ENCODE measurements around the gene ERVW-1. TPM values are rescaled to one million over a fixed set of nuclear protein-coding genes. Genes with fewer than 3 reads are reported as not detected.

Gene ERVW-1
- polyA plus RNA-seq, 3 donors from 2014 or later, result not detected

DNA sequence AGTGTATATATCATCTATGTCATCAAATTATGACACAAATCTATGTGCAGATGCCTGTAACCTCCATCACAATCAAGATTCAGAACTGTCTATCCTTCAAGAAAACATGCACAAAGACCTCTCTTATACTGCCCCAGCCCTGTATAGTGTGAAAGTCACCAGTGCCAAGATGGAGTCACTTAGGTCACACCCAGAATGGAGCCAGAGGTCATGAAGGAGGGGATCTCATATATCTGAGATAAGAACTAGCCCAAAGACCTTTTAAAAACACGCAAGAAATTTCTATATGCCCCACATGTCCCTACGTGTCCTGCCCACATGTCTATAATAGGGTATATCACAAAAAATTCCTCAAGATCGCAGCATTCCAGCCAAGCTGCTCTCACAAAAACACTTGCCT lies 50.6 kb downstream of the ERVW-1 start:
- Mint-ChIP-seq H3K27ac (no peak overlapping the region), H3K4me3 (no peak overlapping the region)

DNA sequence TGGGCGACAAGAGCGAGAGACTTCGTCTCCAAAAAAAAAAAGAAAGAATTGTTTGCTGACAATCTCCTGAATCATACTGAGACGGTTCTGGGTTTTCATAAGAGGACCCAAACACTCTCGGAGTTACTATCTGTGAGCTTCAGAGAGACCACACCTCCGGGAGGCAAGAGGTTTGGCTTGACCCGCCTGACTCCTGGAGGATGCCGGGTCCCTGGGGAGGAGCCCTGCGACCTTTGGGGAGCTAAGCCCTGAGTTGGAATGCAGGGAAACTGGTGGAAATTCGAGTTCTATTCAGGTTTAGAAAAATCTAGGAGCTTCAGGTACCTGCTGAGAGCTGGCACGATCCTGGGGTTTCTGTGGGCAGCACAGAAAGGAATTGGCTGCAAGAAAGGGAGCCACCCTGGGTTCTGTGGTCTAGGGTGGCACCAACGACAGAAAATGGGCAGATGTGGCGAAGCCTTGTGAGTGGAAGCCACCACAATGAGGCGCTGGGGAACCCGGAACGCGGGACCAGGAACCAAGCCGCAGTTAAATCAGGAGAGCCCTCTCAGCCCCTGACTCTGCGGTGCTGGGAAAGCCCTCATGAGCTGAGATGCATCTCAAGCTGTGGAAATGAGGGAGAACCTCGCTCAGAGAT lies 52.3 kb downstream of the ERVW-1 start:
- Mint-ChIP-seq H3K27ac (no peak overlapping the region), H3K9me3 (no peaks in the 10 kb centered on the region), H3K4me3 (peak overlapping the region in 1 of 5 donors; percentile 4), H3K27me3 (ENCODE audit: low read depth in 3 of 3) (peaks cover 5 to 13% (median 12%) of the 10 kb centered on the region in 3 donors), H3K4me1 (peaks cover 6 to 12% of the 10 kb centered on the region in 2 donors), H3K36me3 (no peaks in the 10 kb centered on the region)
- no peak for DNase-seq

More for the DNA sequence above, 50.6 kb downstream of the ERVW-1 start:
- DNase-seq, result no peak
- peaks cover 5 to 15% (median 7%) of the 10 kb centered on the region in 3 donors for H3K27me3 Mint-ChIP-seq (ENCODE audit: low read depth in 3 of 3)
- no peaks in the 10 kb centered on the region for H3K9me3 Mint-ChIP-seq
- peaks cover 6 to 12% of the 10 kb centered on the region in 2 donors for H3K4me1 Mint-ChIP-seq
- no peaks in the 10 kb centered on the region for H3K36me3 Mint-ChIP-seq

DNA sequence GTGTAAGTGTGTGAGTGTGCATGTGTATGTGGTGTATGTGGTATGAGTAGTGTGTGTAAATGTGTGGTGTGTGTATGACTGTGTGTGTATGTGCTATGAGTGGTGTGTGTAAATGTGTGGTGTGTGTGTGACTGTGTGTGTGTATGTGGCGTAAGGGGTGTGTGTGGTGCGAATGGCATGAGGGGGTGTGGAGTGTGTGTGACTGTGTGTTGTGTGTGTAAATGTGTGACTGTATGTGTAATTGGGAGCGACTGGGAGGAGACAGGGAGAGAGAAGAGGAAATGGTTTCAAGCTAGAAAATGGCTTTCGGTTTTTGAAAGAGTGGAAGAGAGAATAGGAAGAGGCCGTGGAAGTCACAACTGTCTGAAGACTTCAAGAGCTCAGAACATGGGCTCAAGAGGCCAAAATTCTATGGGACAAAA lies 54.0 kb downstream of the ERVW-1 start:
- peaks cover 3 to 15% (median 12%) of the 10 kb centered on the region in 3 donors for H3K27me3 Mint-ChIP-seq (ENCODE audit: low read depth in 3 of 3)
- DNase-seq, result no peak
- H3K27ac Mint-ChIP-seq, result peak overlapping the region in 1 of 6 donors; percentile 52
- no peaks in the 10 kb centered on the region for H3K36me3 Mint-ChIP-seq
- peaks cover 6 to 12% of the 10 kb centered on the region in 2 donors for H3K4me1 Mint-ChIP-seq
- no peaks in the 10 kb centered on the region for H3K9me3 Mint-ChIP-seq
- peak overlapping the region; percentile 4 to 67 (median 19) for H3K4me3 Mint-ChIP-seq

DNA sequence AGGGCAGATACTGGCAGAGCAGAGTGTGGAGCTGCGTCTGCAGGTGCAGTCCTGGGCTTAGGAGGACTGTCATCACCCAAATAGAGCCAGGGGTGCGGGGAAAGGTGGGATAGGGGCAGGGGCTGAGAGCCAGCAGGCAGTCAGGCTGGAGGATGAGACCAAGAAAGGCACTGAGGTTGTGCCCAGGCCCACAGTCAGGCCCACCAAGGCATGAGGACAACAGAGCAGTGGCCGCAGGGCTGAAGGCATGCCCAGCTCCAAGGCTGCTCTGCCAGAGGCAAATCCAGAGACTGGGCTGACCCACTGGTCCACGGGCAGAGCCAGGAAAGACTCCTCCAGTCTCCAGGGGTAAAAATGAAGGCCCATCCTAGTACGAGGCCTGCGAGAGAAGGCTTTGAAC lies 54.8 kb downstream of the ERVW-1 start:
- Mint-ChIP-seq H3K36me3 (no peaks in the 10 kb centered on the region), H3K27me3 (ENCODE audit: low read depth in 3 of 3) (peaks cover 3 to 15% (median 12%) of the 10 kb centered on the region in 3 donors), H3K9me3 (no peaks in the 10 kb centered on the region), H3K4me3 (no peak overlapping the region), H3K4me1 (peaks cover 6 to 12% of the 10 kb centered on the region in 2 donors), H3K27ac (no peak overlapping the region)
- DNase-seq, result no peak

DNA sequence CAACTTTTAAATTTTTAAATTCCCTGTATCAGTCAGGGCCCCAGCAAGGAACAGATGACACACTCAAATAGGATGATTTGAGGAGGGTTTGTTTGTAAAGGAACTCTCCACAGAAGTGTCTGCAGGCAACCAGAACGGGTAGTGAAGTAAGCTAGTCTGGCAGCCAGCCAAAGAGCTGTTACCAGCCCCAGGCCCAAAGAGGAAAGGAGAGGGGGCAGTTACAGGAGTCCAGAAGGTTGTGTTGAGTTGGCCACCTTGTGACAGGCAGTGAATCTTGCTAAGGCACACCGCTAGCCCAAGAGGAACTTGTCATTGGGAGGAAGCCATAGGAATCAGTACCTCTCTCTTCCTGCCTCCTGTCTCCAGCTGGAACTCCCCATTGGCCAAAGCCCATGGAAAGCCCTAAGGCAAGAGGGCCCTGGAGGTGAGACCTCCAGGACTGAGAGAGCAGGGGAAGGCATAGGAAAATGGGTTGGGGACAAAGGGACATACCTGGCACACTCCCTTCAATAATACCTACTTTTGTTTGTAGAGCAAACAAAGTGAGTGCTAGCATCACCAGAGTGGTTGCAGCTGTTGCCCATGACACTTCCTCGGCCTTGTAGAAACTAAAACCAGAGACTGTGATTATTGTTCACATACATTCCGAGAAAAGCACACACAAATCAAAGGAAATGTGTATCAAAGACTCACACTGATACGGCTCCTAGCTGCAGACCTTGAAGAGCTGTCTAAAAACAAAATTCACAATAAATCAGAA lies 55.9 kb downstream of the ERVW-1 start:
- Mint-ChIP-seq H3K27ac (no peak overlapping the region), H3K9me3 (no peaks in the 10 kb centered on the region)

More for the DNA sequence above, 55.9 kb downstream of the ERVW-1 start:
- DNase-seq, result no peak
- no peak overlapping the region for H3K4me3 Mint-ChIP-seq
- no peaks in the 10 kb centered on the region for H3K36me3 Mint-ChIP-seq
- H3K27me3 Mint-ChIP-seq (ENCODE audit: low read depth in 3 of 3), result peaks cover 3 to 15% (median 12%) of the 10 kb centered on the region in 3 donors
- peaks cover 6 to 12% of the 10 kb centered on the region in 2 donors for H3K4me1 Mint-ChIP-seq

Other genes starting within 250 kb of the ERVW-1 start
- 10 to 100 TPM in 1 of 3 donors, 1 to 10 TPM in 2; 7.0 to 21.3 (median 7.4) TPM for gene KRIT1, start 232.0 kb downstream of the ERVW-1 start, polyA plus RNA-seq
- 10 to 100 TPM in 2 of 3 donors, 1 to 10 TPM in 1; 9.6 to 18.6 (median 13.4) TPM for gene ANKIB1, start 232.0 kb downstream of the ERVW-1 start, polyA plus RNA-seq
- gene GATAD1, start 30.5 kb downstream of the ERVW-1 start, polyA plus RNA-seq, result 10 to 100 TPM in 2 of 3 donors, 1 to 10 TPM in 1; 9.3 to 15.0 (median 12.2) TPM
- gene PEX1, start 50.6 kb upstream of the ERVW-1 start, polyA plus RNA-seq, result 1 to 10 TPM; 4.4 to 5.9 (median 5.7) TPM
- 10 to 100 TPM; 24.6 to 37.0 (median 25.5) TPM for gene RBM48, start 50.8 kb upstream of the ERVW-1 start, polyA plus RNA-seq
- 10 to 100 TPM in 2 of 3 donors, 1 to 10 TPM in 1; 7.4 to 20.5 (median 19.4) TPM for gene FAM133B, start 112.4 kb upstream of the ERVW-1 start, polyA plus RNA-seq

Data from immature natural killer cell (primary cell).